KMS-11 (cell line): Measurements from ENCODE around the gene TENM4.

Experiments
- H2AFZ ChIP-seq: fragments of 200-600 bp; sonication (generic); 2 replicates; pipeline ENCODE4 v1.6.1; 2016; ENCODE audit warnings: antibody characterized with exemption, mixed run types, low read depth
- H3K27ac ChIP-seq: fragments of 200-600 bp; sonication (generic); 2 replicates; pipeline ENCODE4 v1.6.1; 2016; ENCODE audit warnings: mild to moderate bottlenecking, mixed run types
- H3K27me3 ChIP-seq: fragments of 200-600 bp; sonication (generic); 2 replicates; pipeline ENCODE4 v1.6.1; 2017; ENCODE audit warnings: mild to moderate bottlenecking, low read depth, mixed run types, moderate library complexity; ENCODE audit not compliant: insufficient read depth
- H3K36me3 ChIP-seq: fragments of 200-600 bp; sonication (generic); 2 replicates; pipeline ENCODE4 v1.6.1; 2017; ENCODE audit warnings: mild to moderate bottlenecking, mixed run types; ENCODE audit not compliant: insufficient read depth
- H3K4me1 ChIP-seq: fragments of 200-600 bp; sonication (generic); 2 replicates; pipeline ENCODE4 v1.6.1; 2016; ENCODE audit warnings: mild to moderate bottlenecking, low read depth, mixed run types; ENCODE audit not compliant: poor library complexity, severe bottlenecking
- H3K4me2 ChIP-seq: fragments of 200-600 bp; sonication (generic); 2 replicates; pipeline ENCODE4 v1.7.0; 2016; ENCODE audit warnings: mild to moderate bottlenecking, mixed run types
- H3K4me3 ChIP-seq: fragments of 200-600 bp; sonication (generic); IDR thresholded peaks from 2 replicates; pipeline ENCODE4 v1.6.1; 2017; ENCODE audit warnings: low read depth, low read length, mixed read lengths; ENCODE audit not compliant: insufficient read depth
- H3K79me2 ChIP-seq: fragments of 200-600 bp; sonication (generic); 2 replicates; pipeline ENCODE4 v1.6.1; 2016; ENCODE audit warnings: low read depth, mixed run types; ENCODE audit not compliant: insufficient read depth
- H3K9ac ChIP-seq: fragments of 200-600 bp; sonication (generic); 2 replicates; pipeline ENCODE4 v1.6.1; 2016; ENCODE audit warnings: mild to moderate bottlenecking, mixed run types
- H4K20me1 ChIP-seq: fragments of 200-600 bp; sonication (generic); 2 replicates; pipeline ENCODE4 v1.6.1; 2016; ENCODE audit warnings: mild to moderate bottlenecking, mixed run types; ENCODE audit not compliant: insufficient read depth
- TF ChIP-seq, protein P1 (sequence below): fragments of 200-600 bp; sonication (generic); conservative IDR thresholded peaks from 2 replicates; pipeline ENCODE4 v1.6.1; 2017; ENCODE audit warnings: low read depth, mild to moderate bottlenecking, antibody characterized with exemption, low read length, moderate library complexity, mixed read lengths

TENM4 gene

DNA sequence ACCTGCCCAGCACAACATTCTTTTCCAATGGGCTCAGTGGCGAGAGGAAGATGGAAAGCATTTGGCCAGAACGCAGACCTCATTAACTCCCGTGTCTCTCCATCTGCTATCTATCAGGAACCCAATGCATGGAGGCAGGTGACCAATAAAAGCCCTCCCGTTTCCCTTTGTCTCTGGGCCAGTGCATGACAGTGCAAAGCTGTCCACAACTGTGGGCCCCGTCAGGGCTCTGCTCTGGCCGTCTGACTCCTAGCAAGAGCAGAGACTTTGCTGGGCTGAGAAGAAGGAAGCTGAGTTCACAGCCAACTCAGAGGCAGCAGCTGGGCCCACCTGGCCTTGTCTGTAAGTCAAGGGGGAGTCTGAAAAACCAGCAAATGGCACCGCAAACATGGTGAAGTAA, 177.8 kb downstream of the TENM4 start:
- Histone ChIP-seq H3K4me2 (no peak overlapping the region), H2AFZ (no peak overlapping the region), H4K20me1 (no peaks in the 10 kb centered on the region), H3K4me3 (no peak overlapping the region), H3K36me3 (no peaks in the 10 kb centered on the region), H3K27me3 (no peaks in the 10 kb centered on the region), H3K4me1 (no peaks in the 10 kb centered on the region), H3K79me2 (no peaks in the 10 kb centered on the region), H3K9ac (no peak overlapping the region), H3K27ac (no peak overlapping the region)
- TF ChIP-seq, protein P1, sequence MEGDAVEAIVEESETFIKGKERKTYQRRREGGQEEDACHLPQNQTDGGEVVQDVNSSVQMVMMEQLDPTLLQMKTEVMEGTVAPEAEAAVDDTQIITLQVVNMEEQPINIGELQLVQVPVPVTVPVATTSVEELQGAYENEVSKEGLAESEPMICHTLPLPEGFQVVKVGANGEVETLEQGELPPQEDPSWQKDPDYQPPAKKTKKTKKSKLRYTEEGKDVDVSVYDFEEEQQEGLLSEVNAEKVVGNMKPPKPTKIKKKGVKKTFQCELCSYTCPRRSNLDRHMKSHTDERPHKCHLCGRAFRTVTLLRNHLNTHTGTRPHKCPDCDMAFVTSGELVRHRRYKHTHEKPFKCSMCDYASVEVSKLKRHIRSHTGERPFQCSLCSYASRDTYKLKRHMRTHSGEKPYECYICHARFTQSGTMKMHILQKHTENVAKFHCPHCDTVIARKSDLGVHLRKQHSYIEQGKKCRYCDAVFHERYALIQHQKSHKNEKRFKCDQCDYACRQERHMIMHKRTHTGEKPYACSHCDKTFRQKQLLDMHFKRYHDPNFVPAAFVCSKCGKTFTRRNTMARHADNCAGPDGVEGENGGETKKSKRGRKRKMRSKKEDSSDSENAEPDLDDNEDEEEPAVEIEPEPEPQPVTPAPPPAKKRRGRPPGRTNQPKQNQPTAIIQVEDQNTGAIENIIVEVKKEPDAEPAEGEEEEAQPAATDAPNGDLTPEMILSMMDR = no peak

DNA sequence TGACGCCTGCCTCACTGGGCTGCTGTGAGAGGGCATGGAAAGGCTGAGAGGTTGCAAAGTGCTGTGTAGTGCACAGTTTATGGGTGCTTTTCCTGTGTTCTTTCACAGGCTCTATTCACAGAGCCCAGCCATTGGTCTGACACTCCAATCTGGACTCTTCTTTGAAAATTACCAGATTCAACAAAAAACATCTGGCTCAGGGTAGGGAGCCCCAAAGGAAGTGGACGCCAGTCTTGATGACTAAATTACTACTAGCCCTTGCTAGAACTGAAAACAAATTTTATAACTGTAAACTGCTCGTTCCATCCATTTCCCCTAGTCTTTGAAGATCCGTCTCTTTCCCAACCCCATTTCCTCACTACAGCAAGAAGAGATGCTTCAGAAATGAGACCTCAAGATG, 178.6 kb downstream of the TENM4 start:
- Histone ChIP-seq H3K4me2 (no peak overlapping the region), H3K27me3 (no peaks in the 10 kb centered on the region), H4K20me1 (no peaks in the 10 kb centered on the region), H3K9ac (no peak overlapping the region), H3K27ac (no peak overlapping the region), H3K79me2 (no peaks in the 10 kb centered on the region), H2AFZ (no peak overlapping the region), H3K4me3 (no peak overlapping the region), H3K36me3 (no peaks in the 10 kb centered on the region), H3K4me1 (no peaks in the 10 kb centered on the region)
- TF ChIP-seq, protein P1 = no peak

DNA sequence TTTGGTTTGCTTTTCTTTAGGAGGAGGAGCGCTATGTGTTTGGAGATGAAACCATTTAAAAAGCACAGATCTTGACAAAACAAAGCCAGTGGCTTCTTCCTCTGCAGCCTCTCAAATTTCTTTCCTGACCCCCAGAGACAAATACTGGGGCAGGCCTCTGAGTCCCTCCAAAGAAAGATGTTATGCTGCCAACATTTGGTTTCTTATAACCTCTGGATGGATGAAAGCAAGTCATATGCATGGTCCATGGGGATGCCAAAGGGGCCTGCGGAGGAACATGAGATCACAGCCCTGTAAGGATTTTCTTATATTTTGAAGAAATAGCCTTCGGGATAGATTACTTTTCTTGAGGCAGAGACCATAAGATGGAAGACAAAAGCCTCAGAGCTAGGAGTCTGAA, 179.1 kb downstream of the TENM4 start:
- no peak overlapping the region for H3K9ac ChIP-seq
- no peaks in the 10 kb centered on the region for H3K79me2 ChIP-seq
- H3K27ac ChIP-seq = no peak overlapping the region
- H4K20me1 ChIP-seq = no peaks in the 10 kb centered on the region
- H3K36me3 ChIP-seq = no peaks in the 10 kb centered on the region
- H3K27me3 ChIP-seq = no peaks in the 10 kb centered on the region
- H3K4me3 ChIP-seq = no peak overlapping the region
- no peaks in the 10 kb centered on the region for H3K4me1 ChIP-seq
- TF ChIP-seq, protein P1 = no peak
- H3K4me2 ChIP-seq = no peak overlapping the region
- no peak overlapping the region for H2AFZ ChIP-seq

DNA sequence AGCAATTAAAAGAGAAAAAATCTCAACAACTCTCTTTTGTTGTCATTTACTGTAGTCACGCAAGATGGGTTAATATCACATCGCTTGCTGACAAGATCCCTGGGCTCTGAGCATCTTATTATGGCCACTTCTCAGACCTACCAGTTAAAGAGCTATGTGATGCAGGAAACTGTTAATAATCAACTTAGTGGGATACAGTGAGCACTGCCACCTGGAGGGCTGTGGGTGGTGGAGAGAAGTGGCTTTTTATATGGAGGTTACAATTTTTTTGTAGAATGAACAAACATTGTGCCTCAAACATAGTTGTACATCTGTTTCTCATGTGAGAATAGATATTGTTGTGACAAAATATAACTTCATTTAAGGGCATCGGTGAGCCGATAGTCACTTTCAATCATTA, 181.0 kb downstream of the TENM4 start:
- H3K9ac ChIP-seq = no peak overlapping the region
- no peaks in the 10 kb centered on the region for H3K36me3 ChIP-seq
- no peaks in the 10 kb centered on the region for H4K20me1 ChIP-seq
- H2AFZ ChIP-seq = no peak overlapping the region
- no peaks in the 10 kb centered on the region for H3K79me2 ChIP-seq
- TF ChIP-seq, protein P1 = no peak
- no peak overlapping the region for H3K4me2 ChIP-seq
- H3K27ac ChIP-seq = no peak overlapping the region
- no peak overlapping the region for H3K4me3 ChIP-seq
- no peaks in the 10 kb centered on the region for H3K27me3 ChIP-seq
- H3K4me1 ChIP-seq = no peaks in the 10 kb centered on the region

DNA sequence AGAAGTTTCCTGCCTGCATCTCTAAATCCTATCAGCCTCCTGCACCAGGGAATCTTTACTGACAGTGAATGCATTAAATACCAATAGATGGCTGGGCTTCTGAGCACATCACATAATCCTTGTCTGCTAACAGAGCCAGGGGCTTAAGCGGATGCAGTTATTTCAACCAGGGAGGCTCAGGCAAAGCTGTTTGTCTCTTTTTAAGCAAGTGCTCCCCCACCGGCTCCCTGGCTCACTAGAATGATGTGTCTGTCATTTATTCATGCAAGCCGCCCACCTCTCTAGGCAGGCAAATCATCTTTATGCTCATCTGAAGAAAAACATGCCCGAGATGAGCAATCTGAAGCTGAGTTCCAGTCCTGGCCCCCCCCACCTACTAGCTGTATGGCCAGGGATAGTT, 182.3 kb downstream of the TENM4 start:
- Histone ChIP-seq H3K27ac (no peak overlapping the region), H3K4me1 (no peaks in the 10 kb centered on the region), H4K20me1 (no peaks in the 10 kb centered on the region), H3K4me3 (no peak overlapping the region), H3K4me2 (no peak overlapping the region), H3K9ac (no peak overlapping the region), H2AFZ (no peak overlapping the region), H3K36me3 (no peaks in the 10 kb centered on the region), H3K27me3 (no peaks in the 10 kb centered on the region), H3K79me2 (no peaks in the 10 kb centered on the region)
- TF ChIP-seq, protein P1 = no peak
